NCI-H2227 (cell line): ENCODE data around the gene DUS1L.

Experiments
- DNase-seq: peaks from one replicate; lab custom pipeline; 2025; ENCODE audit not compliant: unreplicated experiment; lab: John Stamatoyannopoulos, UW

The DUS1L gene

GRCh38 chr17:82088838-82089722, 23.5 kb upstream of the DUS1L start:
- DNase-seq, result no peak

- no peak for DNase-seq
These were observed 22.6 kb upstream of the DUS1L start for GRCh38 chr17:82087961-82088837.

- no peak for DNase-seq
These were observed 21.6 kb upstream of the DUS1L start for GRCh38 chr17:82086941-82087906.

DNA sequence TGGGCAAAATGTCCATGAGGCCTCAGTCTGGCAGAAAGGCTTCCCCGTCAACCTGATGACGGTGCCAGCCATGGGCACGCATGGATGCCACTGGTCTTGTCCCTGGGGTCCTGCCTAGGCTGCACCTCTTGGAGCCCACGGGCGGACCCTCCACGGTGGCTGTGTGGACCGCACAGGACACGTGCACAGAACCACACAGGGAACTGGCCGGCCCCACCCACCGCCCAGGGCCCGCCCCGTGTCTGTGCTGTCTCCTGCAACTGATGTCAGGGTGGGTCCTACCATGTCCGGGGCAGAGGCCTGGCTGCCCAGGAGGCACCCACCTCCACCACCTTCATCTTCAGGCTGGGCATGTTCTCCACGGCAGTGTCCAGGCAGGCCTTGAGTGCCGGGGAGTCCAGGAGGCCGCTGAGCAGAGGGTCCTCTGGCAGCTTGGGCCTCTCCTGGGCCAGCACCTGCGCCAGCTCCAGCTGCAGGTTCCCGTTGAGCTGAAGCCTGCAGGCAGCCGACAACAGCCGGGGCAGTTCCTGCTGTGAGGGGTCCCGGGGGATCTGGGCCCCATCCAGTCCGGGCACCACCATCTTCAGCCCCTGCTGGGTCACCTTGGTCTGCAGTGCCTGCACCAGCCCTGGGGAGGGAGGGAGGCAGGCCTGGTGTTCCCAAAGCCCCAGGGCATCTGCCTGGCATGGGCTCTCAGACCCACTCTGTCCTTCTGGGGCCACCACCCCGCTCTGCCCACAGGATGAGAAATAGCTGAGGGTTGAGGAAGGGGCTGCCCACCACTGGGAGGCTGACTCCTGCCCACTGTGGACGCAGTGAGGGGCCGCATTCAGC, 20.5 kb upstream of the DUS1L start:
- no peak for DNase-seq

DNA sequence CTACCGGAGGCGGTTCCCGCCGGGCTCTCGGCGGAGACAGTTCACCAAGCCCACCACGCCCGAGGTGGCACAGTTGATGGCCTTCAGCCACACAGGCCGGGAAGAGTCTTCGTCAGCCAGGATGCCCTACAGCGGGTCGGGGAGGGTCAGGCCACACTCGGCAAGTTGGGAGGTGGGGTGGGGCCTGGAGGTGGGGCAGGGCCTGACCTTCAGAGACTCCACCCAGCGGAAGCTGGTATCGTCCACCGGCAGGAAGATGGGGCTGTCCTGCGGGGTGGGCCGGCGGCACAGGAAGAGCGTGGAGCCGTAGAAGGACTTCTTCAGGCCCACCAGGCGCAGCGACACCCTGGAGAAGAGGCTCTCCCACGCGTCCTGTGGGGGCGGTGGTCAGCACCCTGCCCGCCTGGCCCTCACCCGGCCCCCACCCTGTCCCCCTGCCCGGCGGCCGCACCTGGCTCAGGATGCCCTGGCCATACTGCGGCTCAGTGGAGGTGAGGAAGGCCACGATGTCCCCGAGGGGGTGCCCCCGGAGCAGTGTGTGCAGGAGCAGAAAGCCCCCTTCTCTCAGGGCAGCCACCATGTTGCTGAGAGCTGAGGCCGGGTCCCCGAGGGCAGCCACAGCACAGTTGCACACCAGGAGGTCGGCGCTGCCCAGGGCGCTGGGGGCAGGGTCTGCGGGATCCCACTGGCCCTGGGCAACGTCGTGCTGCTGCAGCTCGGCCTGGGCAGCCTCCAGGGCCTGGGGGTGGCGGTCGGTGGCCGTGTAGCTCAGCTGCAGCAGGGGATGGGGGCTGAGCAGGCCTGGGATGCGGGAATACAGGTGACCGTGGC, 19.6 kb upstream of the DUS1L start:
- no peak for DNase-seq

- no peak for DNase-seq
These were observed 18.9 kb upstream of the DUS1L start for GRCh38 chr17:82084373-82085030.

GRCh38 chr17:82083533-82084359, 18.1 kb upstream of the DUS1L start:
- no peak for DNase-seq

DNA sequence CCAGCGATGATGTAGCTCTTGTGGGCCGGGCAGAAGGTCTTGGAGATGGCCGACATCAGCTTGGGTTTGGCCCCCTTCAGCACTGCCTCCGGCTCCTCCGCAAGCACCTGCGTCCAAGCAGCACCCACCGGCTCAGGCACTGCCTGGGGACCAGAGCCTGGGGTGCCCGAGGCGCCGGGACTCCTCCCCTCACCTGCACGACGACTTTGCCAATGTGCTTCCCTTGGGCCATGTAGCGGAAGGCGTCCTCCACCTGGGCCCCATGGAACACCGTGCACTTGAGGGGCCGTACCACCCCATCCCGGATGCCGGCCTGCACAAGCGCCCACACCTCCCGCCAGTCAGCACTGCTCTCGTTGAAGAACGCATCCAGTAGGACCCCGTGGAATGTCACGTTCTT, 17.4 kb upstream of the DUS1L start:
- DNase-seq, result no peak

- DNase-seq, result no peak
These were observed 16.9 kb upstream of the DUS1L start for GRCh38 chr17:82082456-82082855.

- no peak for DNase-seq
These were observed 16.4 kb upstream of the DUS1L start for GRCh38 chr17:82081966-82082365.

GRCh38 chr17:82081546-82081945, 15.9 kb upstream of the DUS1L start:
- no peak for DNase-seq

DNA sequence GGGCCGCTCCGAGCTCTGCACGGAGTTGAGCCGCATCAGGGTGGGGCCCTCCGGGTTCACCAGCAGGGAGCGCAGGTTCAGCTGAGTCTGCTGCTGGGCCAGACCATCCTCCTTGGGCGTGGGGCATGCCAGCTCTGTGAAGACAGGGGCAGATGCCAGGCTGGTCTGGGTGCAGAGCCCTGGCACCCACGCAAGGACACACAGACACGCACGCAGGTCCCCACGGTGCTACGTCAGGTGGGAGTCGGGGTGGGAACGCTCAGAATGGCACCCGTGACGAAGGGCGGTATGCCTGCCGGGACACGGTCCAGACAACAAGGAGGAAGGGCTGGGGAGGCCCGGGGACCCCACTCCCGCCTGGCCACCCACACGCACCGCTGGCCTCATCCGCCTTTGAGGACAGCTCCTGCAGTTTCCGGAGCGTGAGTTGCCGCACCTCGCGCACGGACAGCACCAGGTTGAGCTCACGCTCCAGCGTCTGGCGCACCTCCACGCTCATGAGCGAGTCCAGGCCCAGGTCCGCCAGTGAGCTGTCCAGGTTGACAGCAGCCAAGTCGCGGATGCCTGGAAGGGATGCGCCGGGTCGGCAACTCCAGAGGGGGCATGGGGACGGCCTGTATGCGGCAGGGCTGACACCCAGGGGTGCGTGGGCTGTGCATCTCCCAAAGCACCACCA, 15.3 kb upstream of the DUS1L start:
- no peak for DNase-seq

GRCh38 chr17:82080048-82080788, 14.6 kb upstream of the DUS1L start:
- DNase-seq, result no peak

DNA sequence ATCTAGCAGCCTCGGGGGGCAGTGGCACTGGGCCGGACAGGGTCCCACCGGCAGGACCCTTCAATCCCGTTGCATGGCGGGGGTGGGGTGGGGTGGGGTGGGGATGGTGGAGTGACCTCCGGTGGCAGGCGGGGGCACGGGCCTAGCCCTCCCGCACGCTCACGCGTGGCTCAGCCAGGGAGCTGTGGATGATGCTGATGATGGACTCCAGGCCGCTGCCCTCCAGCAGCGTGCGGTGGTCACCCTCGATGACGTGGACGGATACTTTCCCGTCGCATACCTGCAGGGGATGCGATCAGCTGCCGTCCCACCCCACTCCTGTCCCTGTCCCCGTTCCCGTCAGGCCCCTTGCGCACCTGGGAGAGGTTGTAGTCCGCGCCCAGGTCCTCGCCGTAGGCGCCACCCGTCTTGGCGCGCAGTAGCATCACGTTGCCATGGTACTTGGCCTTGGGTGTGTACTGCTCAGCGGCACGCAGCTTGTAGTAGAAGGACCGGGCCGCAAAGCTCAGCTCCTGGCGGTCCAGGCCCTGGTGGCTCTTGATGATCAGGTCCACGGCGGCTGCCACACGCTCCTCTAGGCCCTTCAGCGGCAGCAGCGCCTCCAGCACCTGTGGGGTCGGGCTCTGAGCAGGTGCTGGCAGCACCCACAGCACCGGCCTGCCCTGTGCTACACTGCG, 13.5 kb upstream of the DUS1L start:
- no peak for DNase-seq

- DNase-seq, result no peak
These were observed 12.8 kb upstream of the DUS1L start for GRCh38 chr17:82078433-82078832.
